KMS-11 (cell line): Measurements from ENCODE around the gene NDST3.

Source experiments
- H2AFZ ChIP-seq: fragments of 200-600 bp; sonication (generic); 2 replicates; pipeline ENCODE4 v1.6.1; 2016; ENCODE audit warnings: antibody characterized with exemption, mixed run types, low read depth
- H3K27ac ChIP-seq: fragments of 200-600 bp; sonication (generic); 2 replicates; pipeline ENCODE4 v1.6.1; 2016; ENCODE audit warnings: mild to moderate bottlenecking, mixed run types
- H3K27me3 ChIP-seq: fragments of 200-600 bp; sonication (generic); 2 replicates; pipeline ENCODE4 v1.6.1; 2017; ENCODE audit warnings: mild to moderate bottlenecking, low read depth, mixed run types, moderate library complexity; ENCODE audit not compliant: insufficient read depth
- H3K36me3 ChIP-seq: fragments of 200-600 bp; sonication (generic); 2 replicates; pipeline ENCODE4 v1.6.1; 2017; ENCODE audit warnings: mild to moderate bottlenecking, mixed run types; ENCODE audit not compliant: insufficient read depth
- H3K4me1 ChIP-seq: fragments of 200-600 bp; sonication (generic); 2 replicates; pipeline ENCODE4 v1.6.1; 2016; ENCODE audit warnings: mild to moderate bottlenecking, low read depth, mixed run types; ENCODE audit not compliant: poor library complexity, severe bottlenecking
- H3K4me2 ChIP-seq: fragments of 200-600 bp; sonication (generic); 2 replicates; pipeline ENCODE4 v1.7.0; 2016; ENCODE audit warnings: mild to moderate bottlenecking, mixed run types
- H3K4me3 ChIP-seq: fragments of 200-600 bp; sonication (generic); IDR thresholded peaks from 2 replicates; pipeline ENCODE4 v1.6.1; 2017; ENCODE audit warnings: low read depth, low read length, mixed read lengths; ENCODE audit not compliant: insufficient read depth
- H3K79me2 ChIP-seq: fragments of 200-600 bp; sonication (generic); 2 replicates; pipeline ENCODE4 v1.6.1; 2016; ENCODE audit warnings: low read depth, mixed run types; ENCODE audit not compliant: insufficient read depth
- H3K9ac ChIP-seq: fragments of 200-600 bp; sonication (generic); 2 replicates; pipeline ENCODE4 v1.6.1; 2016; ENCODE audit warnings: mild to moderate bottlenecking, mixed run types
- H4K20me1 ChIP-seq: fragments of 200-600 bp; sonication (generic); 2 replicates; pipeline ENCODE4 v1.6.1; 2016; ENCODE audit warnings: mild to moderate bottlenecking, mixed run types; ENCODE audit not compliant: insufficient read depth
- TF ChIP-seq, protein P1 (sequence below): fragments of 200-600 bp; sonication (generic); conservative IDR thresholded peaks from 2 replicates; pipeline ENCODE4 v1.6.1; 2017; ENCODE audit warnings: low read depth, mild to moderate bottlenecking, antibody characterized with exemption, low read length, moderate library complexity, mixed read lengths

NDST3 gene

DNA sequence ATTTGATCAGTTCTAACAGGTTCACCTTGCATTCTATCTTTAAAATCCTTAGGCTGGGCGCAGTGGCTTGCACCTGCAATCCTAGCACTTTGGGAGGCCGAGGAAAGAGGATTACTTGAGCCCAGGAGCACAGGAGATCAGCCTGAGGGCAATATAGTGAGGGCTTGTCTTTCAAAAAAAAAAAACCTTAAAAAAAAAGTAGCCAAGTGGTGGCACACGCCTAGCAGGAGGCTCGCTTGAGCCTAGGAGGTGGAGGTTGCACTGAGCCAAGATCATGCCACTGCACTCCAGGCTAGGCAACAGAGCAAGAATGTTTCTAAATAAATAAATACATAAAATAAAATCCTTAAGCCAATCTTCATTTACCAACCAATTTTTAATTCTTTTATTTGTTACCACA lies 243.0 kb downstream of the NDST3 start:
- H3K4me2 ChIP-seq, result peak overlapping the region; percentile 38

GRCh38 chr4:118278473-118279274 lies 244.4 kb downstream of the NDST3 start:
- Histone ChIP-seq H3K36me3 (peaks cover 13% of the 10 kb centered on the region), H3K27me3 (no peaks in the 10 kb centered on the region), H2AFZ (peak overlapping the region; percentile 69), H3K4me2 (peak overlapping the region; percentile 85), H3K4me3 (no peak overlapping the region), H3K4me1 (peaks cover 24% of the 10 kb centered on the region), H4K20me1 (no peaks in the 10 kb centered on the region), H3K27ac (peak overlapping the region; percentile 89), H3K79me2 (peaks cover 17% of the 10 kb centered on the region), H3K9ac (peak overlapping the region; percentile 98)
- TF ChIP-seq, protein P1, sequence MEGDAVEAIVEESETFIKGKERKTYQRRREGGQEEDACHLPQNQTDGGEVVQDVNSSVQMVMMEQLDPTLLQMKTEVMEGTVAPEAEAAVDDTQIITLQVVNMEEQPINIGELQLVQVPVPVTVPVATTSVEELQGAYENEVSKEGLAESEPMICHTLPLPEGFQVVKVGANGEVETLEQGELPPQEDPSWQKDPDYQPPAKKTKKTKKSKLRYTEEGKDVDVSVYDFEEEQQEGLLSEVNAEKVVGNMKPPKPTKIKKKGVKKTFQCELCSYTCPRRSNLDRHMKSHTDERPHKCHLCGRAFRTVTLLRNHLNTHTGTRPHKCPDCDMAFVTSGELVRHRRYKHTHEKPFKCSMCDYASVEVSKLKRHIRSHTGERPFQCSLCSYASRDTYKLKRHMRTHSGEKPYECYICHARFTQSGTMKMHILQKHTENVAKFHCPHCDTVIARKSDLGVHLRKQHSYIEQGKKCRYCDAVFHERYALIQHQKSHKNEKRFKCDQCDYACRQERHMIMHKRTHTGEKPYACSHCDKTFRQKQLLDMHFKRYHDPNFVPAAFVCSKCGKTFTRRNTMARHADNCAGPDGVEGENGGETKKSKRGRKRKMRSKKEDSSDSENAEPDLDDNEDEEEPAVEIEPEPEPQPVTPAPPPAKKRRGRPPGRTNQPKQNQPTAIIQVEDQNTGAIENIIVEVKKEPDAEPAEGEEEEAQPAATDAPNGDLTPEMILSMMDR, result no peak

More for the DNA sequence above, 243.0 kb downstream of the NDST3 start:
- Histone ChIP-seq H3K27ac (peak overlapping the region; percentile 89; the same call in 1 of the 2 replicates), H3K36me3 (peaks cover 13% of the 10 kb centered on the region), H3K4me1 (peaks cover 24% of the 10 kb centered on the region), H2AFZ (peak overlapping the region; percentile 69), H3K9ac (no peak overlapping the region; the same call in 1 of the 2 replicates), H3K27me3 (no peaks in the 10 kb centered on the region), H4K20me1 (no peaks in the 10 kb centered on the region), H3K79me2 (peaks cover 17% of the 10 kb centered on the region), H3K4me3 (no peak overlapping the region)
- TF ChIP-seq, protein P1, result no peak

GRCh38 chr4:118279328-118279727 lies 245.0 kb downstream of the NDST3 start:
- peaks cover 24% of the 10 kb centered on the region for H3K4me1 ChIP-seq
- H3K27me3 ChIP-seq, result no peaks in the 10 kb centered on the region
- peak overlapping the region; percentile 55; the same call in 1 of the 2 replicates for H2AFZ ChIP-seq
- peaks cover 13% of the 10 kb centered on the region for H3K36me3 ChIP-seq
- no peak overlapping the region for H3K4me3 ChIP-seq
- H3K27ac ChIP-seq, result peak overlapping the region; percentile 89
- peaks cover 17% of the 10 kb centered on the region for H3K79me2 ChIP-seq
- H4K20me1 ChIP-seq, result no peaks in the 10 kb centered on the region
- peak overlapping the region; percentile 98 for H3K9ac ChIP-seq
- TF ChIP-seq, protein P1, result no peak
- peak overlapping the region; percentile 85 for H3K4me2 ChIP-seq

GRCh38 chr4:118279920-118280432 lies 245.7 kb downstream of the NDST3 start:
- Histone ChIP-seq H2AFZ (no peak overlapping the region), H3K9ac (peak overlapping the region; percentile 98), H3K36me3 (peaks cover 13% of the 10 kb centered on the region), H3K4me3 (no peak overlapping the region), H3K79me2 (peaks cover 17% of the 10 kb centered on the region), H4K20me1 (no peaks in the 10 kb centered on the region), H3K4me1 (peaks cover 24% of the 10 kb centered on the region), H3K27me3 (no peaks in the 10 kb centered on the region), H3K27ac (peak overlapping the region; percentile 89), H3K4me2 (peak overlapping the region; percentile 85)
- TF ChIP-seq, protein P1, result no peak
